GM18868 (cell line): Measurements from ENCODE around the gene S100A12.
"Not testable (repeated sequence)": the region's sequence is repeated elsewhere in the genome, so short reads cannot be mapped to it uniquely, and the experiment has no call there.

ENCODE experiments used
- ATAC-seq: cut with Tn5 transposase; IDR thresholded peaks from one replicate; pipeline ENCODE4 v1.9.1; 2021; ENCODE audit warnings: mild to moderate bottlenecking, moderate library complexity; ENCODE audit not compliant: unreplicated experiment

S100A12 gene

DNA sequence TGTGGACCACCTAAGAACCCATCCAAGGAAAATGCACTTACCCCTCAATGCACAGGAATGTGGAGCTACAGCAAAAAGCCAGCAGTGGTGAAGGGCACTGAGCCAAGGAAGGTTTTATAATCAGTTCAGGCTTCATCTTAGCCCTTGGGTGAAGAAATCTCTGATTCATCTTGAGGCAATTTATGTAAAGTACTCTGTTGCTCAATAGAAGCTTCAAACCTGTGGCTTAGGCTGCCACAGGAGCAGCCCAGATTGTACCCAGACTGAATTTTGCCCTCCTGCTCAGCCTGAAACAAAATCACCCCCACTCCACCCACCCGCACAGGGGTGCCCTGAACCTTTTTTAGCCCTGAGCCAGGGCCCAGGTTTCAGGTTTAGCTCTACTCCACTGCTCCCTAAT is at the start of gene S100A12:
S100A12 (minus strand) TSS at position 111 of the 400 bp plus-strand sequence. CDS start 1,029 bp downstream, outside the sequence.
- ATAC-seq = no peak

DNA sequence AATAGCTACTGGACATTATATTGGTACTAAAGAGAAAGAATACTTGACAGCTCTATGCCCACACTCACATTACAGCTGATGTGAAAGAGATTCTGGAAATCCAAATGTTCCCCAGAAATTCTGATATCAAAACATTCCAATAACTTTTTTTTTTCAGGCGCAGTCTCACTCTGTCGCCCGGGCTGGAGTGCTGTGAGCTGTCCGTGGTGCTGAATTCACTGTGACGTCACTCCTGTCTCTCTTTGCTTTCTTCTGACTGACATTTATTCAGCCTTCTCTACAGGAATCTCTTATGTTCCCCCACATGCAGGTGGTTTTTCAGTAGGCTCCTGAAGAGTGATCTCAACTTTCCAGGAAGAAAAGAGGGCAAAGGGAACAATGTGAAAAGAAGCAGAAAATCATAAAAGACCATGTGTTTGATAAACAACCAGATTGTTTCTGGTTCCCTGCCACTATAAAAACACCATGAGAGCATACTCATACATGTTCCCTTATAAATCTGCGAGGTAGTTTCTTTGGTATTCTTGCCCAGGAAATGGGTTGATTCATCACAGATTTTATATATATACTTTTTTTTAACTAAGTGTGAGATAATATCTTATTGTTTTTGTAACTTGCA is 47.1 kb upstream of the S100A12 start:
- no peak for ATAC-seq

DNA sequence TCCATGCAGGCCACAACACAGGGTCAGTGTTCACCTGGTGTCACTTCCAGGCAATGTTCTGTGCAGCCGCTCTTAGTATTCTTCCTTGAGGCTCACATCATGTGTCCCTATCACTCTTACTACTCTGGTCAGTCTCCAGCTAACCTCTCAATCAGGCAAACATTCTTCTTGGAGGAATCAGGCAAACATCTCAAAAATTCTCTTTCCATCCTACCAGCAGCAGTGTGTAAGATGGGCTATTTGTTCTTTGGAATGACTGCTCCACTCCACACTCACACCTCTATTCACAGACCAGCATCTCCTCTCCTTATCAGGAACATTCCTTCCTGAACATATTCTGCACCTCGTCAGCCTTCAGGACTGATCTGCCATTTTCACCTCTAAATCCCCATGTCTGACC is 44.9 kb upstream of the S100A12 start:
- ATAC-seq = no peak

GRCh38 chr1:153419436-153419793 is 44.0 kb upstream of the S100A12 start:
- not testable (repeated sequence) for ATAC-seq

GRCh38 chr1:153418758-153419435 is 43.5 kb upstream of the S100A12 start:
- ATAC-seq = not testable (repeated sequence)

GRCh38 chr1:153417136-153417888 is 41.9 kb upstream of the S100A12 start:
- ATAC-seq = no peak

DNA sequence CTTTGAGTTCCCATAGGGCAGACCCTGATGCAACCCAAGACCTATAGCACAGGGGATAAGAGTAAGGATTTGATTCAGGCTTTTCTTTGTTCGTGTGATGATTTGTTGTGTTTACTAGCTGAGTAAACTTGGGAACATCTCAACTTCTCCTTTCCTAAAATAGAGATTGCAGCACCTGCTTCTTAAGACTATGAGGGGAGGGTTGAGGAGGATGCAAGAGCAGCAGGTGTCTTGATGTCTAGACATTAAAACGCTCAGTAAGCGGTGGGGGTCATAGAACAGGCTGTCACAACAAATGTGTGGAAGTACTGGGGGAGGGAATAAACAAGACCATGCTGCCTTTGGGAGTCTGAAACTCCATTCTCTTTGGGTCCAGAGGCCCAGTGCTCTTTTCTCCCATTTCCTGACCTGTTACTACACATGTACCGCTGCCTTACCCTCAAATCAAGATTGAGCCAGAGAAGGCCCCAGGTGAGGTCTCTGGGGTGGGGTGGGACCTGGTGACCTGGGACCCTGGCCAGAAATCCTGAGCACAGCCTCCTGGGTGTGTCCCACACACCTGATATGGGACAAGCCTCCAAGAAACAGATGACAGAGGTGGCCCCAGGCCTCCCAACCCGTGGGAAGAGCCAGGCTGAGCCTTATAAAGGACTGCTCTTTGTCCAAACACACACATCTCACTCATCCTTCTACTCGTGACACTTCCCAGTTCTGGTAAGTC is 40.6 kb upstream of the S100A12 start, which contains the start of gene S100A7A:
S100A7A (plus strand) TSS at position 671 of the 721 bp plus-strand sequence. CDS start 1,563 bp downstream, outside the sequence.
- no peak for ATAC-seq

DNA sequence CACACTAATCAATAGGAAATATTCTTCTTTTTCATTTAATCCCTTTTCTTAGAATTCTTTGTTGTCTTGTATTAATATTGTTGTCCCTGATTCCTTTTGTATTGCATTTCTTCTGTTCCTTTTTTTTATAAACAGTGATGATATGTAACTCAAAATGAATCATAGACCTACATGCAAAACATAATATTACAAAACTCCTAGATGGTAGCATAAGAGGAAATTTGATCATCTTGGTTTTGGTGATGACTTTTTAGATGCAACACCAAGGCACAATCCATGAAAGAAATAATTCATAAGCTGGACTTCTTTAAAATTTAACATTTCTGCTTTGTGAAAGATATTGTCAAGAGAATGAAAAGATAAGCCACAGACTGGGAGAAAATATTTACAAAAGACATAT is 38.5 kb upstream of the S100A12 start:
- ATAC-seq = not testable (repeated sequence)

- not testable (repeated sequence) for ATAC-seq
Measured at GRCh38 chr1:153407274-153407673, 31.9 kb upstream of the S100A12 start.

DNA sequence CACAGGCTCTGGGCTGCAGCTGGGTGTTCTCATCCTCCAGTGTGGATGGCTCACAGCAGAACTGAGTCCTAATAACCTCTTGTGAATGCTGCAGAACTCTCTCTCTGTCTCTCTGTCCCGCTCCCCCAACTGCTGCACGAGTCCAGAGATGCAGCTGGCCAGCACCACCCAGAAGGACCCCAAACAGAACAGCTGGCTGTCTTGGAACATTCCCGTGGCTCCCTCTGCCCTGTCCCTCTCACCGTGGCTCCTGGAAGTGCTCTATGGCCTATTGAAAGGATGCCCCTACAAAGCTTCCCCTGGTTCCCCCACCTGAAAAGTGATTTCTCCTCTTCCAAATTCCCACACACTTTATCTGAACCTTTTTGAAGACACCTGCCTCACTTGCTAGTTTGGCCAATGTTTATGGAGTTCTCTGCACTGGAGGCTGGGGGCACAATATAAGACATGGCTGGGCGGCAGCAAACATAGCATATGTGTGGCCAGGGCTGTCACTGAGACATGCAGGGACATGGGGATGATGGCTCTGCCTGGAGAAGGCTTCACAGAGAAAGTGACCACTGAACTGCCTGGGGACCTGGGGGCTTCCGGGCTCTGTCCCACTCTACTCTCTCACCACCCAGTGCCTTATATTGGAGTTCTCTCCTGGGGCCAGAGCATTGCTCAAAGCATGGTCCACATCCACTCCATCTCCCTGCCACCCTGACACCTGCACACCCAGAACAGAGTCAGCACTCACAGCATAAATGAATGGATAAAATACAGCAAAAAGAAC is 30.6 kb upstream of the S100A12 start:
- not testable (repeated sequence) for ATAC-seq

DNA sequence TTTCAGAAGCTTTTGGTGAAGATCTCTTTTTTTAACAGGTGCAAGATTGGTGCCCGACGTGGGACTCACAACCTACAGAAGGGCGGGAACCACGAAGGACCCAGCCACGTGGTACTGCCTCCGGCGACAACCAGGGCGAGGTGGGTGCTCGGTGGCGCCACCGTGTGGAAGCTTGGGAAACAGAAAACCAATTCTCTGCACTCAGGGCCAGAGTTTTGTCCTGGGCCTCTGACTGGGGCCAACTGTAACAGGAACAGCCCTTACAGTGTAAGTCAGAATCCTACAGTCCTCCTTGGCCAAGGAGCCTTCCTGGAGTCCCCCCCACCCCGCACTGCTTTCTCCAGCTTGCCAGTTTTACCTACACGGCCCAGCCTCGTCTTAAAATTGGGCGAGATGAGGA is 29.3 kb upstream of the S100A12 start:
- no peak for ATAC-seq

GRCh38 chr1:153404086-153404635 is 28.7 kb upstream of the S100A12 start:
- no peak for ATAC-seq

DNA sequence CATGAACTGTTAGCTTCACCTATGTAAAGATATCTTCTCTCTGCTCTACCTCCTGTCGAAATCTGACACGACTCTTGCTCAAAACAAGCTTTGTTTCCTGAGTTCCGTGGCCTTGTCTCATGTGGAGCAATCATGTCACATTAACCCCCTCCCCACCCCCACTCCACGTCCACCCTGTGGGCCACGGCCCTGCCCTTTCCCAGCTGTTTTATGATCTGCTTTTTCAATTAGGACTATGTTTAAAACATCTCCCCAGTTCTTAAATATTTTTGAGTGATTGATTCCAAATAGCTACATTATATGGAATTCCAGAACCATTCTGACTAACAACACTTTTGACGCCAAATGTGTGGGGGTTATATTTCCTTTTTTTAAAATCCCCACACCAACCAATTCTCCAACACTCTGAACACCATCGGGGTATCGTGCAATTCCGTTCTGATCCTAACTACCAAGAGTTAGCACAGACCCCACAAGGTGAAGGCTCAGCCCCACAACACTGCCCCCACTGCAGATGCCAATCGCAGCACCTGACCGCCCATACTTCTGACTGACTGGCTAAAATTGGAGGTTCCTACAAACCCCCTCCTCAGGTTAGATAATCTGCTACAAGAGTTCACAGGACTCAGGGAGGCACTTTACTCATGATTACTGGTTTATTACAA is 28.1 kb upstream of the S100A12 start:
- ATAC-seq = no peak

DNA sequence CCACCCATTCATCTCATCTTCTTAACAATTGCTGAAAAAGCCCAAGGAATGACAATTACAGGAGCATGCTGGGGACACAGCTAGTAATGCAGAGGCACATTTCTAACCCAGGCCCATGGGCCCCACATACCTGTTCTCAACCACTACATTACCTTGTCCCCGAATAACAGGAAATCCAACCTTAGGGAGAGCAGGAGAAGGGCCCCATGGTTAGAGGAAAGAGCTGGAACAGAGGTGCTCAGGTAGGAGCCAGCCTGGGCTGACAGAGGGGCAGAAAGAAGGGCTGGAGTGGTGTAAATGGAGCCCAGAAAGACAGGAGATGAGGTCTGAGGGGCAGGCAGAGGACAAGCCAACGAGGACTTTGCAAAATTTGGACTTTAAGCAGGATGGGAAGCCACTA is 26.8 kb upstream of the S100A12 start:
- ATAC-seq = no peak

- ATAC-seq = no peak
Measured at GRCh38 chr1:153401461-153401860, 26.0 kb upstream of the S100A12 start.

DNA sequence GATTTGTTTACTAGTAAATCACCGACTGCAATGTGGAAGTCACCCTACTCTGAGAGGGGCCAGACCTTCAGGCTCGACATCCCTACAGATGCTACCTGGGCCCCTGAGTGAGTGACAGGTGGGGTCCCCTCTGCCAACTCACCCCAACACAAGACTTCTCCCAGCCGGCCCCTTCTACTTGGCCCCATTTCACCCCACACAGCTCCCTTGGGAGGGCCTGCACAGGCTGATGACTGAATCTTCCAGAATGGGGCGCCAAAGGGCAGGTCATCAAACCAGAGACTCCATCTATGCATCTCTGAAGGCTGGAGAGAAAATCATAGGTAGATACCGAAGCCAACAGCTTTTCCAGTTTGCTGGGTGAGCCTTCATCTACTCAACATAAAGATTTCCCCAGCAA is 24.8 kb upstream of the S100A12 start:
- no peak for ATAC-seq

DNA sequence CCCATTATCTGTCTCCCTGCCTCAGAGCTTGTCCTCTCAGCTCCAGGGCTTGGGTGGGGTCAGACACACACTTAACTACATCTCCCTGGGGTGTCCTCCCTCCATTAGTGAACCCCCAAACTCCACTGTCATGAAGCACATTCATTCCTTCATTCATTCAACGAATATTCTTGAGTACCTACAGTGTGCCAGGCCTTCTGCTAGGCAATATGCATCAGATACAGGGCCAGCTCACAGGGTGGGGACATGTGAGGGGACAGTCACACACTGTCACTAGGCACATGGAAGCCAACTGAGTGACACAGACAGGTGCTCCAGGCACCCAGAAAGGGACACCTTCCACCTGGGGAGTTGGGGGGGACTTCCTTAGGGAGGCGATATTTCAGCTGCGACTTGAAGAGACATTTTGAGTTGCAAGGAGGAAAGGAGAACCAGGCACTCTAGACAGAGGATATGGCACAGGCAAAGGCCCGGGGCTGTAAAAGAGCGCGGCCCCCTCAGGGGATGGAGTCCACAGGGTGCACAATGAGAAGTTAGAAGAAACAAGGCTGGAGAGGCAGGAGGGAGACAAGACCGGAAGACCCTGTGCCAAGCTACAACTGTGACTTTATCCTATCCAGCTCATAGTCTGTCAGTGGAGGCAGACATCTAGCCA is 24.1 kb upstream of the S100A12 start:
- ATAC-seq = no peak

DNA sequence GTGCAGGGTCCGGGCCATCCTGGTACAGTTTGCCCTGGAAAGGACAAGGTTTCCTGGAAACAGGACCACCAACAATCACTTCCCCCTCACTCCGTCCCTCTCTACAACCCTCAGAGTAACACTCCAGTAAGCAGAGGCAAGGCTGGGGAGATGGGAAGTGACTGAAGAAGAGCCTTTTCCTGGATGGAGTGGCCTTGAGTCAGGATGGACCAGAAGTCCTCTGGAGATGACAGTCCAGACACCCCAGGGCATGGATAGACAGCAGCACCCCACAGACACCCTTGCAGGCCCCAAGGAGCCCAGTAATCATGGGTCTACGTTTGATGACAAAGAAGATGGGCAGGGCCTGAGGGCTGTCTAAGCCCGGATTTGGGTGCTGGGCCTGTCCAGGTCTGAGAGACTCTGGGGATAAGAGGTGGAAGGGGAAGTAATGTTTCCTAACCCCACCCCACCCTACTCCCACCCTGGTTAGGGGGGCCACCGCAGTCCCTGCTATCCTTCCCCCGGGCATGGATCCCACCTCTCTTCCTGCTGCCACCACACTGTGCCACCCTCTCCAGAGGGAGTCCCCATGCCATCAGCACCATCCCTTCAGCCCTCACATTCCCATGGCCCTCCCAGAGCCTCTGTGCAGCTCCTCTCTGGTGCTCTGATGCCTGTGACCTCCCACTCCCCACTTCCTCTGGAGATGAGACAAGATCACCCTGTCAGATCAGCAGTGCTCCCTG is 22.7 kb upstream of the S100A12 start:
- no peak for ATAC-seq
